GM12878 (cell line): Measurements from ENCODE around the gene DDX11. TPM values are rescaled to one million over a fixed set of nuclear protein-coding genes. Genes with fewer than 3 reads are reported as not detected.
"Not testable (repeated sequence)": the region's sequence is repeated elsewhere in the genome, so short reads cannot be mapped to it uniquely, and the experiment has no call there.

ENCODE experiments used
- ATAC-seq: fragments of 200-7000 bp; cut with Tn5 transposase; 3 replicates; pipeline ENCODE4 v1.9.1; 2020; ENCODE audit warnings: mild to moderate bottlenecking, moderate library complexity
- BruUV-seq: library from RNA; stranded (reverse); fragments of 400-500 nt; replicated peaks from 2 replicates; lab custom pipeline; 2021; lab: Mats Ljungman, UMichigan
- CTCF ChIA-PET: fragments of 300-600 bp; sonication (Branson Sonifier 250); formaldehyde crosslinking; extraction: SDS; loops from one replicate; lab custom pipeline; 2021; ENCODE audit warnings: inconsistent platforms; lab: Yijun Ruan, JAX
- POLR2A ChIA-PET: fragments of 350-600 bp; formaldehyde crosslinking; extraction: SDS; loops from one replicate; lab custom pipeline; 2021; ENCODE audit warnings: inconsistent platforms; lab: Charles Lee
- RAD21 ChIA-PET: fragments of 300-600 bp; sonication (Branson Sonifier 250); formaldehyde crosslinking; loops from one replicate; lab custom pipeline; 2023; ENCODE audit warnings: antibody characterized with exemption; ENCODE audit not compliant: unreplicated experiment; lab: Charles Lee
- SMC1A ChIA-PET: fragments of 300-600 bp; sonication (Branson Sonifier 250); formaldehyde crosslinking; loops from one replicate; lab custom pipeline; 2023; ENCODE audit not compliant: unreplicated experiment, uncharacterized antibody; lab: Charles Lee
- DNase-seq: peaks from one replicate; pipeline ENCODE4 v3.0.0-alpha.2; 2011; ENCODE audit warnings: low read depth, low spot score
- FAIRE-seq: peaks from 3 replicates; lab custom pipeline; 2011; peaks lifted over from hg19 to GRCh38; lab: Jason Lieb, UNC
- H2AFZ ChIP-seq: 2 replicates; pipeline ENCODE4 v1.6.0; 2011; ENCODE audit warnings: low read depth, low read length, control low read depth; ENCODE audit not compliant: control insufficient read depth
- H3K27ac ChIP-seq: 2 replicates; pipeline ENCODE4 v1.5.1; 2011; ENCODE audit warnings: control low read depth; ENCODE audit not compliant: control insufficient read depth, insufficient read depth
- H3K27me3 ChIP-seq, 2 experiments: replicated peaks in 1 of 2; 2 replicates each; pipeline versions ENCODE4 v1.6.0 to v1.6.1; 2011; ENCODE audit warnings: low read length in 1 of 2; ENCODE audit not compliant: control insufficient read depth in 2 of 2, insufficient read depth in 2 of 2
- H3K36me3 ChIP-seq, 2 experiments: 2 replicates each; pipeline ENCODE4 v1.5.1; 2011; ENCODE audit warnings: low read length in 1 of 2; ENCODE audit not compliant: control insufficient read depth in 2 of 2, insufficient read depth in 2 of 2
- H3K4me1 ChIP-seq: 2 replicates; pipeline ENCODE4 v1.6.1; 2011; ENCODE audit warnings: mild to moderate bottlenecking, low read length, moderate library complexity, mixed read lengths; ENCODE audit not compliant: control insufficient read depth, insufficient read depth
- H3K4me2 ChIP-seq: 2 replicates; pipeline ENCODE4 v1.6.0; 2011; ENCODE audit warnings: control low read depth; ENCODE audit not compliant: control insufficient read depth, insufficient read depth
- H3K4me3 ChIP-seq: fragments of 200-600 bp; sonication (generic); 2 replicates; pipeline ENCODE4 v1.5.1; 2016
- H3K79me2 ChIP-seq: 2 replicates; pipeline ENCODE4 v1.6.0; 2011; ENCODE audit warnings: low read length; ENCODE audit not compliant: control insufficient read depth, insufficient read depth
- H3K9ac ChIP-seq: 2 replicates; pipeline ENCODE4 v1.8.0; 2011; ENCODE audit warnings: low read length, control low read depth, mixed read lengths; ENCODE audit not compliant: control insufficient read depth, insufficient read depth
- H3K9me3 ChIP-seq: replicated peaks from 3 replicates; pipeline ENCODE4 v1.5.1; 2011; ENCODE audit warnings: mild to moderate bottlenecking, low read length; ENCODE audit not compliant: control insufficient read depth, insufficient read depth
- H4K20me1 ChIP-seq: 2 replicates; pipeline ENCODE4 v1.6.0; 2011; ENCODE audit not compliant: control insufficient read depth, insufficient read depth
- WGBS: methylation state at CpG from one replicate; pipeline ENCODE4 v1.1.6; 2016; ENCODE audit warnings: low lambda C conversion rate; ENCODE audit not compliant: insufficient replicate concordance, insufficient coverage; ENCODE audit errors: missing lambda C conversion rate; 5-methylcytosine and 5-hydroxymethylcytosine counted together
- in situ Hi-C: fragments of 300-500 bp; cut with MboI; formaldehyde crosslinking; loops from 9 replicates; pipeline ENCODE4 v1.14.3; 2018; ENCODE audit warnings: mixed read lengths
- intact Hi-C: fragments of 100-400 bp; cut with micrococcal nuclease; formaldehyde crosslinking; loops from one replicate; pipeline ENCODE4 v1.14.2; 2022; ENCODE audit not compliant: unreplicated experiment
- polyA plus RNA-seq, 11 experiments: library from polyadenylated mRNA; depleted of rRNA in 4 of 11; unstranded in 6 of 11; stranded (reverse) in 5 of 11; fragments of >200 nt; fragmentation: Nextera tagmentation in 4 of 11; fragmentation: Illumina TruSeq in 1 of 11; extraction: Ambion mirVana in 4 of 11; extraction: Trizol in 1 of 11; gene quantifications; 1 replicate in 1 of 11; 2 replicates in 10 of 11; pipeline versions ENCODE4 v1.2.1 to v1.2.3, GENCODE V29; 2011 to 2016; ENCODE audit warnings: inconsistent platforms in 2 of 11, missing spikeins in 2 of 11, low read depth in 1 of 11
- total RNA-seq, 4 experiments: library from RNA; depleted of rRNA in 3 of 4; stranded (reverse); fragments of >200 nt in 3 of 4; fragmentation: Illumina TruSeq in 1 of 4; extraction: Trizol in 1 of 4; gene quantifications; 2 replicates each; pipeline versions ENCODE4 v1.2.1 to v1.2.3, GENCODE V29; 2013 to 2021

The DDX11 gene
- total and polyA plus RNA-seq, 10 of the 15 experiments (the other 5 are each of a cell fraction or from before 2014, with no cell fraction given), result 3.8 to 94.2 (median 46.3) TPM

GRCh38 chr12:31103561-31103975 is 29.9 kb downstream of the DDX11 start:
- H3K4me1 ChIP-seq, RAD21 ChIA-PET, H2AFZ ChIP-seq, H3K27me3 ChIP-seq, H3K79me2 ChIP-seq, DNase-seq, FAIRE-seq, SMC1A ChIA-PET, POLR2A ChIA-PET, H4K20me1 ChIP-seq, BruUV-seq, H3K36me3 ChIP-seq, CTCF ChIA-PET, H3K4me3 ChIP-seq, ATAC-seq, H3K27ac ChIP-seq, H3K9me3 ChIP-seq, intact Hi-C loops, H3K9ac ChIP-seq, H3K4me2 ChIP-seq, in situ Hi-C loops: not testable (repeated sequence)
- WGBS, result 98% methylated on average over 16 of the region's 16 CpGs

GRCh38 chr12:31104220-31104619 is 30.6 kb downstream of the DDX11 start:
- H3K4me1 ChIP-seq, FAIRE-seq, H3K4me2 ChIP-seq, CTCF ChIA-PET, H3K27ac ChIP-seq, H3K9ac ChIP-seq, SMC1A ChIA-PET, intact Hi-C loops, H3K4me3 ChIP-seq, H4K20me1 ChIP-seq, H3K9me3 ChIP-seq, H3K27me3 ChIP-seq, POLR2A ChIA-PET, DNase-seq, H2AFZ ChIP-seq, H3K79me2 ChIP-seq, RAD21 ChIA-PET, H3K36me3 ChIP-seq, in situ Hi-C loops, ATAC-seq: not testable (repeated sequence)
- BruUV-seq, result TSS peak; percentile 44
- WGBS, result 92% methylated on average over 3 of the region's 4 CpGs

GRCh38 chr12:31104773-31105172 is 31.1 kb downstream of the DDX11 start:
- FAIRE-seq, H3K9me3 ChIP-seq, H3K36me3 ChIP-seq, DNase-seq, BruUV-seq, H3K27me3 ChIP-seq, H3K27ac ChIP-seq, CTCF ChIA-PET, RAD21 ChIA-PET, H3K4me3 ChIP-seq, POLR2A ChIA-PET, in situ Hi-C loops, H2AFZ ChIP-seq, intact Hi-C loops, H3K9ac ChIP-seq, H4K20me1 ChIP-seq, SMC1A ChIA-PET, H3K4me2 ChIP-seq, H3K4me1 ChIP-seq, ATAC-seq, H3K79me2 ChIP-seq: not testable (repeated sequence)
- WGBS, result 92% methylated on average over 14 of the region's 14 CpGs
